Caco-2 (cell line): ENCODE data around the gene SMARCC1. TPM values are rescaled to one million over a fixed set of nuclear protein-coding genes. Genes with fewer than 3 reads are reported as not detected.

ENCODE experiments used
- BruUV-seq: library from RNA; stranded (reverse); fragments of 400-500 nt; replicated peaks from 2 replicates; lab custom pipeline; 2021; lab: Mats Ljungman, UMichigan
- CTCF ChIA-PET: fragments of 300-600 bp; sonication (Branson Sonifier 250); formaldehyde crosslinking; loops from one replicate; lab custom pipeline; 2022; ENCODE audit warnings: antibody characterized with exemption; lab: Charles Lee
- POLR2A ChIA-PET: fragments of 300-600 bp; sonication (Branson Sonifier 250); formaldehyde crosslinking; loops from one replicate; lab custom pipeline; 2022; ENCODE audit warnings: antibody characterized with exemption; lab: Charles Lee
- DNase-seq, 2 experiments: peaks; one replicate each; pipeline versions ENCODE4 v3.0.0 to v3.0.0-alpha.2; 2020 to 2022
- H3K27me3 ChIP-seq: replicated peaks from 2 replicates; pipeline ENCODE4 v1.6.0; 2011; ENCODE audit warnings: low read length; ENCODE audit not compliant: control insufficient read depth, insufficient read depth
- H3K36me3 ChIP-seq: 2 replicates; pipeline ENCODE4 v1.5.1; 2011; ENCODE audit warnings: low read length; ENCODE audit not compliant: control insufficient read depth, insufficient read depth
- H3K4me1 ChIP-seq: fragments of 250-450 bp; sonication (Bioruptor Pico); 2 replicates; pipeline ENCODE4 v1.5.1; 2020; ENCODE audit warnings: mild to moderate bottlenecking
- H3K4me3 ChIP-seq: 2 replicates; pipeline ENCODE4 v1.5.1; 2011; ENCODE audit warnings: low read depth, mild to moderate bottlenecking, control low read depth, low read length
- H3K9me3 ChIP-seq: fragments of 250-450 bp; sonication (Bioruptor Pico); 2 replicates; pipeline ENCODE4 v1.5.1; 2020; ENCODE audit warnings: mild to moderate bottlenecking, moderate library complexity
- H3K27ac Mint-ChIP-seq: one replicate; pipeline ENCODE4 v1.8.0; 2022; ENCODE audit warnings: mixed read lengths; ENCODE audit not compliant: unreplicated experiment
- H3K27me3 Mint-ChIP-seq: one replicate; pipeline ENCODE4 v1.8.0; 2022; ENCODE audit warnings: mixed read lengths; ENCODE audit not compliant: insufficient read depth, unreplicated experiment
- H3K36me3 Mint-ChIP-seq: one replicate; pipeline ENCODE4 v1.8.0; 2022; ENCODE audit warnings: mild to moderate bottlenecking, mixed read lengths; ENCODE audit not compliant: insufficient read depth, unreplicated experiment
- H3K4me1 Mint-ChIP-seq: one replicate; pipeline ENCODE4 v1.8.0; 2022; ENCODE audit warnings: low read depth, mixed read lengths; ENCODE audit not compliant: unreplicated experiment
- H3K4me3 Mint-ChIP-seq: one replicate; pipeline ENCODE4 v1.8.0; 2022; ENCODE audit warnings: mild to moderate bottlenecking, moderate library complexity, mixed read lengths; ENCODE audit not compliant: unreplicated experiment
- H3K9me3 Mint-ChIP-seq: one replicate; pipeline ENCODE4 v1.8.0; 2022; ENCODE audit warnings: mixed read lengths; ENCODE audit not compliant: unreplicated experiment
- CTCF ChIP-seq, 2 experiments: fragments of 200-600 bp in 1 of 2; IDR thresholded peaks; 1 replicate in 1 of 2; 2 replicates in 1 of 2; pipeline versions ENCODE4 v1.5.1 to v1.8.0; 2011 to 2022; ENCODE audit warnings: antibody characterized with exemption in 1 of 2, control low read depth in 1 of 2, inconsistent platforms in 1 of 2, low read depth in 1 of 2, low read length in 1 of 2, mild to moderate bottlenecking in 1 of 2, moderate library complexity in 1 of 2; ENCODE audit not compliant: insufficient read depth in 1 of 2, severe bottlenecking in 1 of 2, unreplicated experiment in 1 of 2
- intact Hi-C: fragments of 100-400 bp; cut with micrococcal nuclease; formaldehyde crosslinking; loops from one replicate; pipeline ENCODE4 v1.10.0; 2022; ENCODE audit not compliant: unreplicated experiment
- total RNA-seq: library from RNA; stranded (reverse); gene quantifications from 2 replicates; pipeline ENCODE4 v1.2.3, GENCODE V29; 2022

SMARCC1 gene
- total RNA-seq, 1 experiment from 2014 or later: 128 TPM

GRCh38 chr3:47556351-47556750 is 225.3 kb downstream of the SMARCC1 start:
- no peak overlapping the region for H3K27ac Mint-ChIP-seq
- no peaks in the 10 kb centered on the region for H3K4me1 ChIP-seq
- no peak overlapping the region for H3K4me3 ChIP-seq
- ChIA-PET POLR2A (no interaction called here), CTCF (no interaction called here)
- H3K9me3 Mint-ChIP-seq: no peaks in the 10 kb centered on the region
- H3K9me3 ChIP-seq: no peaks in the 10 kb centered on the region
- H3K36me3 ChIP-seq: no peaks in the 10 kb centered on the region
- no peaks in the 10 kb centered on the region for H3K27me3 ChIP-seq
- intact Hi-C loops: no loop called here
- no peak for TF ChIP-seq CTCF (IDR thresholded peaks at IDR 0.05; ENCODE audit: insufficient read depth in 1 of 2, low read depth in 1 of 2, low read length in 1 of 2, severe bottlenecking in 1 of 2, unreplicated experiment in 1 of 2)
- no TSS peak for BruUV-seq
- no peaks in the 10 kb centered on the region for H3K27me3 Mint-ChIP-seq
- DNase-seq: no peak
- H3K36me3 Mint-ChIP-seq: no peaks in the 10 kb centered on the region
- no peaks in the 10 kb centered on the region for H3K4me1 Mint-ChIP-seq
- no peak overlapping the region for H3K4me3 Mint-ChIP-seq

- ChIA-PET CTCF (interaction anchor here (0.7 kb wide), 1 partner anchor 36 kb away, joined by 10 read pairs; no protein-coding TSS in a partner anchor), POLR2A (no interaction called here)
- Mint-ChIP-seq H3K36me3 (no peaks in the 10 kb centered on the region), H3K9me3 (no peaks in the 10 kb centered on the region), H3K27me3 (peaks cover 3% of the 10 kb centered on the region), H3K27ac (no peak overlapping the region), H3K4me3 (no peak overlapping the region), H3K4me1 (no peaks in the 10 kb centered on the region)
- BruUV-seq: no TSS peak
- Histone ChIP-seq H3K4me1 (no peaks in the 10 kb centered on the region), H3K36me3 (no peaks in the 10 kb centered on the region), H3K4me3 (no peak overlapping the region), H3K9me3 (no peaks in the 10 kb centered on the region), H3K27me3 (no peaks in the 10 kb centered on the region)
- DNase-seq: no peak
- no peak for TF ChIP-seq CTCF (IDR thresholded peaks at IDR 0.05; ENCODE audit: insufficient read depth in 1 of 2, low read depth in 1 of 2, low read length in 1 of 2, severe bottlenecking in 1 of 2, unreplicated experiment in 1 of 2)
- intact Hi-C loops: no loop called here
Measured at GRCh38 chr3:47554335-47554734, 227.4 kb downstream of the SMARCC1 start.

- Histone ChIP-seq H3K9me3 (no peaks in the 10 kb centered on the region), H3K4me3 (no peak overlapping the region), H3K27me3 (no peaks in the 10 kb centered on the region), H3K4me1 (no peaks in the 10 kb centered on the region), H3K36me3 (no peaks in the 10 kb centered on the region)
- intact Hi-C loops: no loop called here
- Mint-ChIP-seq H3K27ac (no peak overlapping the region), H3K4me3 (no peak overlapping the region), H3K36me3 (no peaks in the 10 kb centered on the region), H3K9me3 (no peaks in the 10 kb centered on the region), H3K4me1 (no peaks in the 10 kb centered on the region), H3K27me3 (peaks cover 3% of the 10 kb centered on the region)
- ChIA-PET POLR2A (no interaction called here), CTCF (no interaction called here)
- no peak for TF ChIP-seq CTCF (IDR thresholded peaks at IDR 0.05; ENCODE audit: insufficient read depth in 1 of 2, low read depth in 1 of 2, low read length in 1 of 2, severe bottlenecking in 1 of 2, unreplicated experiment in 1 of 2)
- no peak for DNase-seq
- BruUV-seq: no TSS peak
Measured at GRCh38 chr3:47553407-47553806, 228.3 kb downstream of the SMARCC1 start.
